Loucy (cell line): Measurements from ENCODE around the gene ENPP1.

ENCODE experiments used
- EZH2phosphoT487 ChIP-seq: fragments of 200-600 bp; IDR thresholded peaks from 2 replicates; pipeline ENCODE4 v1.6.1; 2018; ENCODE audit warnings: antibody characterized with exemption, mild to moderate bottlenecking, moderate library complexity, borderline replicate concordance
- TF ChIP-seq, protein P1 (sequence below): fragments of 200-600 bp; sonication (generic); conservative IDR thresholded peaks from 2 replicates; pipeline ENCODE4 v1.5.1; 2014; ENCODE audit warnings: mild to moderate bottlenecking, antibody characterized with exemption, low read length

GRCh38 chr6:131931063-131931750 is 123.4 kb downstream of the ENPP1 start:
- TF ChIP-seq, protein P1, sequence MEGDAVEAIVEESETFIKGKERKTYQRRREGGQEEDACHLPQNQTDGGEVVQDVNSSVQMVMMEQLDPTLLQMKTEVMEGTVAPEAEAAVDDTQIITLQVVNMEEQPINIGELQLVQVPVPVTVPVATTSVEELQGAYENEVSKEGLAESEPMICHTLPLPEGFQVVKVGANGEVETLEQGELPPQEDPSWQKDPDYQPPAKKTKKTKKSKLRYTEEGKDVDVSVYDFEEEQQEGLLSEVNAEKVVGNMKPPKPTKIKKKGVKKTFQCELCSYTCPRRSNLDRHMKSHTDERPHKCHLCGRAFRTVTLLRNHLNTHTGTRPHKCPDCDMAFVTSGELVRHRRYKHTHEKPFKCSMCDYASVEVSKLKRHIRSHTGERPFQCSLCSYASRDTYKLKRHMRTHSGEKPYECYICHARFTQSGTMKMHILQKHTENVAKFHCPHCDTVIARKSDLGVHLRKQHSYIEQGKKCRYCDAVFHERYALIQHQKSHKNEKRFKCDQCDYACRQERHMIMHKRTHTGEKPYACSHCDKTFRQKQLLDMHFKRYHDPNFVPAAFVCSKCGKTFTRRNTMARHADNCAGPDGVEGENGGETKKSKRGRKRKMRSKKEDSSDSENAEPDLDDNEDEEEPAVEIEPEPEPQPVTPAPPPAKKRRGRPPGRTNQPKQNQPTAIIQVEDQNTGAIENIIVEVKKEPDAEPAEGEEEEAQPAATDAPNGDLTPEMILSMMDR: no peak
- no peak for TF ChIP-seq EZH2phosphoT487
